Measurements from ENCODE around the gene TBXA2R. TPM values are rescaled to one million over a fixed set of nuclear protein-coding genes. Genes with fewer than 3 reads are reported as not detected.
A peak's percentile ranks its signal among the peaks of the same experiment; 100 is the strongest.
"Not testable (repeated sequence)": the region's sequence is repeated elsewhere in the genome, so short reads cannot be mapped to it uniquely, and the experiment has no call there.

TBXA2R gene
- total RNA-seq, 2 experiments from 2014 or later = 0.41 to 0.42 TPM

DNA sequence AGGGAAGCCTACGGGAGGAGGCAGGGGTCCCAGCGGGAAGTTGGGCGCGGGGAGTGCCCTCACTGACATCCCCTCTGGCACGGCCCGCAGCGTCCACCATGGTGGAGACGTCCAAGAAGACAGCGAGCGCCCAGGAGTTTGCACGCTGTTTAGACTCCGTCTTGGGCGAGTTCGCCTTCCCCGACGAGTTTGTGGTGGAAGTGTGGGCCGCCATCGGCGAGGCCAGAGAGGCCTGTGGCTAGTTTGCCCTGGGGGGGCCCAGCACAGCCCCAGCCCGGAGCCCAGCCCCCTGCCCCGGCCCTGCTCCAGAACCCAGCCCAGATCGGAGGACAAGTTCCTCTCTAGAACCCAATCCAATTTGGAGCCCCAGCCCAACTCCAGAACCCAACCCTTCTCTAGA lies 16.7 kb downstream of the TBXA2R start:
- Mint-ChIP-seq H3K4me3 (no peak overlapping the region), H3K9me3 (no peaks in the 10 kb centered on the region), H3K4me1 (ENCODE audit: low read depth) (no peaks in the 10 kb centered on the region), H3K27ac (no peak overlapping the region), H3K36me3 (ENCODE audit: low read depth) (no peaks in the 10 kb centered on the region), H3K27me3 (ENCODE audit: low read depth) (no peaks in the 10 kb centered on the region)
- DNase-seq = no peak
- CTCF ChIA-PET = interaction anchor here (0.5 to 0.7 kb wide), 4 partner anchors 10 to 284 kb away, joined by 3 to 5 read pairs (median 4); no protein-coding TSS in a partner anchor
- intact Hi-C loops (cut with micrococcal nuclease) = loop anchor here (10.0 kb wide), 1 partner anchor 115 kb away; the partner anchor contains the start of genes PIP5K1C and TJP3

DNA sequence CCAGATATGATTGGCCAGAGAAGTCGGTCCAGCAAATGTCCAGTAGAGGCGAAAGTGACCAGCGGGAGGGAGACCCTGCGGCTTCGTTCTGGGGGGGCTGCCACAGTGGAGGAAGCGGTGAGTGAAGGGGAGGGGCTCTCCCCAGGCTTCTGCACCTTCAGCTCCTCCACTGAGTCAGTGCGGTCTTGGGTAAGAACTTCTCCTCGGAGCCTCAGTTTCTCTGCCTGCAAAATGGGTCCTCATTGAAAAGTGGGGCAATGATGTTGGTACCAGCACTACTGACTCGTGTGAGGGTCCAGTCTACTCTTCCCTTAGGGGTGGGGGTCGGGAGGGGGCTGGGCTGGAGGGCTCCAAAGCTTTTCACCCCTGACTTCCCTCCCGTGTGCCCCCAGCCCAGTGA lies 17.2 kb downstream of the TBXA2R start:
- DNase-seq = no peak
- H3K27me3 Mint-ChIP-seq (ENCODE audit: low read depth) = no peaks in the 10 kb centered on the region
- H3K27ac Mint-ChIP-seq = no peak overlapping the region
- no peaks in the 10 kb centered on the region for H3K36me3 Mint-ChIP-seq (ENCODE audit: low read depth)
- H3K4me1 Mint-ChIP-seq (ENCODE audit: low read depth) = no peaks in the 10 kb centered on the region
- intact Hi-C loops (cut with micrococcal nuclease) = loop anchor here (10.0 kb wide), 1 partner anchor 115 kb away; the partner anchor contains the start of genes PIP5K1C and TJP3
- H3K9me3 Mint-ChIP-seq = no peaks in the 10 kb centered on the region
- CTCF ChIA-PET = interaction anchor here (0.7 kb wide), 1 partner anchor 95 kb away, joined by 5 read pairs; no protein-coding TSS in a partner anchor
- H3K4me3 Mint-ChIP-seq = no peak overlapping the region

GRCh38 chr19:3586707-3587346 lies 19.8 kb downstream of the TBXA2R start:
- H3K27ac Mint-ChIP-seq = no peak overlapping the region
- no peaks in the 10 kb centered on the region for H3K9me3 Mint-ChIP-seq
- no peaks in the 10 kb centered on the region for H3K4me1 Mint-ChIP-seq (ENCODE audit: low read depth)
- CTCF ChIA-PET = interaction anchor here (1.3 to 1.7 kb wide), 2 partner anchors 18 to 35 kb away, joined by 4 read pairs; no protein-coding TSS in a partner anchor
- intact Hi-C loops (cut with micrococcal nuclease) = loop anchor here (1.0 to 10.0 kb wide), 2 partner anchors 31 to 118 kb away; partner anchors contain the start of genes PIP5K1C and TJP3
- H3K36me3 Mint-ChIP-seq (ENCODE audit: low read depth) = no peaks in the 10 kb centered on the region
- H3K4me3 Mint-ChIP-seq = no peak overlapping the region
- no peak for DNase-seq
- no peaks in the 10 kb centered on the region for H3K27me3 Mint-ChIP-seq (ENCODE audit: low read depth)

- no peaks in the 10 kb centered on the region for H3K36me3 Mint-ChIP-seq (ENCODE audit: low read depth)
- peak; percentile 34 for DNase-seq
- no peaks in the 10 kb centered on the region for H3K4me1 Mint-ChIP-seq (ENCODE audit: low read depth)
- peak overlapping the region; percentile 24 for H3K4me3 Mint-ChIP-seq
- no peaks in the 10 kb centered on the region for H3K9me3 Mint-ChIP-seq
- no peak overlapping the region for H3K27ac Mint-ChIP-seq
- no peaks in the 10 kb centered on the region for H3K27me3 Mint-ChIP-seq (ENCODE audit: low read depth)
- intact Hi-C loops (cut with micrococcal nuclease) = loop anchor here (1.0 to 10.0 kb wide), 2 partner anchors 32 to 119 kb away; partner anchors contain the start of genes PIP5K1C and TJP3
- CTCF ChIA-PET = interaction anchor here (0.9 to 1.7 kb wide), 5 partner anchors 13 to 40 kb away, joined by 4 to 6 read pairs (median 4); no protein-coding TSS in a partner anchor
These were observed 20.5 kb downstream of the TBXA2R start for GRCh38 chr19:3586127-3586626.

DNA sequence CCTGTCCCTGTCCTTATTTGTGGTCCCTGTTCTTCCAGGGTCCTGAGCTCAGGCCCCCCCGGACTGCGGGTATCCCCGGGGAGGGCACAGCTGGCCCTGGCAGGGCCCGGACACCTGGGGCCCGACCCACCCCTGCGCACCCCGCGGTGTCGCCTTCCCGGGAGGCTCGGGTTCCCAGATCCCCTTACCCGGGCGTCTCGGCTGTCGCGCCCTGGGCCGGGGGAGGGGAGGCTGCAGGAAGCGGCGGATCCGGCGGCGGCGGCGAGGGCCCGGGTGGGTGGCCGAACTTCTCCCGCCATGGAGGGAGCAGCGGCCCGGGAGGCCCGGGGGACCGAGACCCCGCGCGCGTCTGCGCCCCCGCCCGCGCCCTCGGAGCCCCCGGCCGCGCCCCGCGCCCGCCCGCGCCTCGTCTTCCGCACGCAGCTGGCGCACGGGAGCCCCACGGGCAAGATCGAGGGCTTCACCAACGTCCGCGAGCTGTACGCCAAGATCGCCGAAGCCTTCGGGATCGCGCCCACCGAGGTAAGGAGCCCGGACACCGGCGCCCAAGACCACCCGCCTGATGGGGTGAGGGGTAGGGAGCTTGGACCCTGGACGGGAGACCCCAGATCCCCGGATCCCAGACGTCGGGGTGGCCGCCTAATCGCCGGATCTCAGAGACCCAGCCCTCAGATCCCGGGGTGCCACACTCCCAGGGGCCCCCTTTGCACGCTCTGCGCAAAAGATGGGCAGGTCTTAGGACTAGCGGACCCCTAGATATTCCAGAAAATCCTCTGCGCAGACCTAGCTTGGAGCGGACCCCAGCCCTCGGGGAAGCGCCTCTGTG lies 21.2 kb downstream of the TBXA2R start, which contains the start of gene GIPC3:
Gene GIPC3, plus strand, starts transcription at position 178 of the 826 bp plus-strand sequence. Its CDS starts 120 bp downstream, at position 298.
- Mint-ChIP-seq H3K9me3 (no peaks in the 10 kb centered on the region), H3K36me3 (ENCODE audit: low read depth) (no peaks in the 10 kb centered on the region), H3K27me3 (ENCODE audit: low read depth) (no peaks in the 10 kb centered on the region), H3K4me1 (ENCODE audit: low read depth) (no peaks in the 10 kb centered on the region), H3K4me3 (peak within 1 kb of the TSS; percentile 24), H3K27ac (no peak within 1 kb of the TSS)
- no peak for DNase-seq
- intact Hi-C loops (cut with micrococcal nuclease) = loop anchor here (1.0 to 10.0 kb wide), 2 partner anchors 33 to 119 kb away; partner anchors contain the start of genes PIP5K1C and TJP3
- CTCF ChIA-PET = interaction anchor here (0.9 to 1.7 kb wide), 7 partner anchors 11 to 40 kb away, joined by 4 to 6 read pairs (median 4); no protein-coding TSS in a partner anchor

DNA sequence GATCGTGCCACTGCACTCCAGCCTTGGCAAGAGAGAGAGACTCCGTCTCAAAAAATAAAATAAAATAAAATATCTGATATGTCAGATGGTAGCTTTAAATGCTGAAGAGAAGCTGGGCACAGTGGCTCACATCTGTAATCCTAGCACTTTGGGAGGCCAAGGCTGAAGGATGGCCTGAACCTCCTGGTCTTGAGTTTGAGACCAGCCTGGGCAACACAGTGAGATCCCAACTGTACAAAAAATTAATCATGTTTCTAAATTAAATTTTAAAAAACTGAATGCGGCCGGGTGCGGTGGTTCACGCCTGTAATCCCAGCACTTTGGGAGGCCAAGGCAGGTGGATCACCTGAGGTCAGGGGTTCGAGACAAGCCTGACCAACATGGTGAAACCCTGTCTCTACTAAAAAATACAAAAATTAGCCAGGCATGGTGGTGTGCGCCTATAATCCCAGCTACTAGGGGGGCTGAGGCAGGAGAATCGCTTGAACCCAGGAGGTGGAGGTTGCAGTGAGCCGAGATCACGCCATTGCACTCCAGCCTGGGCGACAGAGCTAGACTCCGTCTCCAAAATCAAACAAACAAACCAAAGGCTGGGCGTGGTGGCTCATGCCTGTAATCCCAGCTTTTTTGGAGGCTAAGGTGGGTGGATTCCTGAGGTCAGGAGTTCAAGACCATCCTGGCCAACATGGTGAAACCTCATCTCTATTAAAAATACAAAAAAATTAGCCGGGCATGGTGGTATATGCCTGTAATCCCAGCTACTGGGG lies 22.5 kb downstream of the TBXA2R start:
- not testable (repeated sequence) for DNase-seq; H3K4me3 Mint-ChIP-seq; H3K27me3 Mint-ChIP-seq (ENCODE audit: low read depth); H3K27ac Mint-ChIP-seq; H3K36me3 Mint-ChIP-seq (ENCODE audit: low read depth); H3K9me3 Mint-ChIP-seq; H3K4me1 Mint-ChIP-seq (ENCODE audit: low read depth)
- CTCF ChIA-PET = interaction anchor here (0.7 to 1.5 kb wide), 2 partner anchors 20 to 39 kb away, joined by 3 to 4 read pairs; no protein-coding TSS in a partner anchor
- intact Hi-C loops (cut with micrococcal nuclease) = loop anchor here (10.0 kb wide), 1 partner anchor 121 kb away; the partner anchor contains the start of genes PIP5K1C and TJP3

GRCh38 chr19:3581792-3582191 lies 24.9 kb downstream of the TBXA2R start:
- H3K36me3 Mint-ChIP-seq (ENCODE audit: low read depth); H3K4me3 Mint-ChIP-seq; DNase-seq; H3K9me3 Mint-ChIP-seq; H3K27me3 Mint-ChIP-seq (ENCODE audit: low read depth); H3K4me1 Mint-ChIP-seq (ENCODE audit: low read depth); CTCF ChIA-PET; H3K27ac Mint-ChIP-seq: not testable (repeated sequence)
- intact Hi-C loops (cut with micrococcal nuclease) = loop anchor here (10.0 kb wide), 1 partner anchor 123 kb away; the partner anchor contains the start of genes PIP5K1C and TJP3

DNA sequence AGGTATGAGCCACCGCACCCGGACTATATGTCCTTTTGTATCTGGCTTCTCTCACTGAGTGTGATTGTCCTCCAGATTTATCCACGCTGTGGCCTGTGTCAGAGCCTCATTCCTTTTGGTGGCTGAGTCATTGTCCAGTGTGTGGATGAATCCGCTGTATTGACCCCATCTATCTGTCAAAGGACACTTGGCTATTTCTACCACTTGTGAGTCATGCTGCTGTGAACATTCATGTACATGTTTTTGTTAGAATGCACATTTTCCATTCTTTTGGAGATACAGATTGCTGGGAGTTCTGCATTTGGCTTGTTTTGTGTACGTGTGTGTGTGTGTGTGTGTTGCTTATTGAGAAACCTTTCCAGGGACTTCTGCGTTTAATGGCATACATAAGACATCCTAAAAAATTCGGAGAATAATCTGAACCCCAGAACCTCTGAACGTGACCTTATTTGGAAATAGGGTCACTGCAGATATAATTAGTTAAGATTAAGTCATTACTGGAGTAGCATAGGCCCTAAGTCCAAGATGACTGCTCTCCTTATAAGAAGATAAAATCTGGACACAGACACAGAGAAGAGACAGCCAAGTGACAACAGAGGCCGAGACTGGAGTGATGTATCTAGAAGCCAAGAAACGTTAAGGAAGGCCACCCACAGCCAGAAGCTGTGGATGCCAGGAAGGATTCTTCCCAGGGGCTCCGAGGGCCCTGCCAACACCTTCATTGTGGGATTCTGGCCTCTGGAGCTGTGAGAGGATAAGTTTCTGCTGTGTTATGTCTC lies 26.3 kb downstream of the TBXA2R start:
- peaks cover under 1% of the 10 kb centered on the region for H3K4me1 Mint-ChIP-seq (ENCODE audit: low read depth)
- H3K27me3 Mint-ChIP-seq (ENCODE audit: low read depth) = no peaks in the 10 kb centered on the region
- H3K4me3 Mint-ChIP-seq = no peak overlapping the region
- CTCF ChIA-PET = interaction anchor here (0.7 kb wide), 1 partner anchor 606 kb away, joined by 3 read pairs; no protein-coding TSS in a partner anchor
- H3K36me3 Mint-ChIP-seq (ENCODE audit: low read depth) = peaks cover 1% of the 10 kb centered on the region
- H3K27ac Mint-ChIP-seq = no peak overlapping the region
- no peak for DNase-seq
- no peaks in the 10 kb centered on the region for H3K9me3 Mint-ChIP-seq
- intact Hi-C loops (cut with micrococcal nuclease) = loop anchor here (10.0 kb wide), 1 partner anchor 124 kb away; the partner anchor contains the start of genes PIP5K1C and TJP3

DNA sequence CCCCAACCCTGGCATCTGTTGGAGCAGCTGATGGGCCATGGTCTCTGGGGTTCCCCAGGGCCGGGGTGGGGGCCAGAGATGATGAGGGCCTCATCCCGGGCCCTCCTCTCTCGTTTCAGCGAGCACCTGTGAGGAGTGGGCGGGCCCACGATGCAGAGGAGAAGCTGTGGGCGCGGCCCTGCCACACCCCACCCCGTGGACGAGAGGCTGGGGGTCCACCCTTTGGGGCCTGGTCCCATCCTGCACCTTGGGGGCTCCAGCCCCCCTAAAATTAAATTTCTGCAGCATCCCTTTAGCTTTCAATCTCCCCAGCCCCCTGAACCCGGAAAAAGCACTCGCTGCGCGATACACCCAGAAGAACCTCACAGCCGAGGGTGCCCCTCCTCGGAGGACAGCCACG lies 28.3 kb downstream of the TBXA2R start:
- no peak overlapping the region for H3K27ac Mint-ChIP-seq
- H3K4me1 Mint-ChIP-seq (ENCODE audit: low read depth) = peaks cover 6% of the 10 kb centered on the region
- H3K4me3 Mint-ChIP-seq = no peak overlapping the region
- intact Hi-C loops (cut with micrococcal nuclease) = no loop called here
- DNase-seq = no peak
- CTCF ChIA-PET = no interaction called here
- peaks cover 8% of the 10 kb centered on the region for H3K36me3 Mint-ChIP-seq (ENCODE audit: low read depth)
- H3K27me3 Mint-ChIP-seq (ENCODE audit: low read depth) = no peaks in the 10 kb centered on the region
- H3K9me3 Mint-ChIP-seq = no peaks in the 10 kb centered on the region

DNA sequence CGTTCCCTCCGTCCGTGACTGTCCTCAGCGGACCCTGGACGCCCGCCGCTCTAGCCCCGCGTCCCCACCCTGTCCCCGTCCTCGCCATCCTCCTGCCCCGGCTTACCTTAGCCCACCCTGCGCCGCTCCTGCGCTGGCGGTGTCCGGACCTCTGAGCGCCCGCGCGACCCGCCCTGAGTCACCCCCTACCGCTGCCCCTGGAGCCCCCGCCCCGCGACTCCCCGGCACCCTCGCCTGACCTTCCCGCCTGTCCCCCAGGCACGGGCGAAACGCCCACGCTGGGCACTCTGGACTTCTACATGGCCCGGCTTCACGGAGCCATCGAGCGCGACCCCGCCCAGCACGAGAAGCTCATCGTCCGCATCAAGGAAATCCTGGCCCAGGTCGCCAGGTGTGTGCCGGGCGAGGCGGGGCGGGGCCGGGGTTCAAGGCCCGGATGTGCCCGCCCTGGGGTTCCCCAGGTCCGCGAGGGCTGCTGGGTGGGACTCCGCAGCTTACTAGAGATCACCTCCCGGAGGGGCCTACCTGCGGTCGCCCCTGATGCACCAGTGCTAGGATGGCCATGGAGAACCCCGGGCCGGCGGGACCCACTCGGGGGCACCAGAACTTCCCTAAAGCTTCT lies 28.8 kb downstream of the TBXA2R start:
- CTCF ChIA-PET = no interaction called here
- H3K4me1 Mint-ChIP-seq (ENCODE audit: low read depth) = peaks cover 6% of the 10 kb centered on the region
- no peaks in the 10 kb centered on the region for H3K27me3 Mint-ChIP-seq (ENCODE audit: low read depth)
- peaks cover 8% of the 10 kb centered on the region for H3K36me3 Mint-ChIP-seq (ENCODE audit: low read depth)
- no peaks in the 10 kb centered on the region for H3K9me3 Mint-ChIP-seq
- intact Hi-C loops (cut with micrococcal nuclease) = no loop called here
- no peak overlapping the region for H3K27ac Mint-ChIP-seq
- H3K4me3 Mint-ChIP-seq = no peak overlapping the region
- no peak for DNase-seq
